Lower leg skin (tissue), 3 donors: ENCODE measurements around the gene TGFBR2.

ENCODE experiments used
- CTCF ChIP-seq, 3 donors: fragments of 450-650 bp; IDR thresholded peaks; one replicate each; pipeline ENCODE4 v1.5.1; 2016; ENCODE audit warnings: antibody characterized with exemption in 3 of 3, mild to moderate bottlenecking in 3 of 3, moderate library complexity in 2 of 3
- POLR2A ChIP-seq, 2 donors: fragments of 450-650 bp; IDR thresholded peaks; one replicate each; pipeline ENCODE4 v1.6.1; 2016 to 2017; ENCODE audit warnings: antibody characterized with exemption in 2 of 2, mild to moderate bottlenecking in 1 of 2, moderate library complexity in 1 of 2

GRCh38 chr3:30733696-30734095, 127.3 kb downstream of the TGFBR2 start:
- TF ChIP-seq CTCF (IDR thresholded peaks at IDR 0.05) (no peak), POLR2A (IDR thresholded peaks at IDR 0.05) (no peak)
